Uterus (tissue), 4 donors: ENCODE data around the gene TTC4. TPM values are rescaled to one million over a fixed set of nuclear protein-coding genes. Genes with fewer than 3 reads are reported as not detected.

Source experiments
- DNase-seq, 2 donors: peaks; one replicate each; pipeline ENCODE4 v3.0.0-alpha.2; 2019 to 2020
- H3K27ac ChIP-seq, 2 donors: fragments of 200-600 bp; sonication (generic); 1 replicate in 1 of 2; 2 replicates in 1 of 2; pipeline ENCODE4 v1.5.1; 2016 to 2018
- H3K27me3 ChIP-seq, 2 donors: fragments of 200-600 bp; sonication (generic); one replicate each; pipeline ENCODE4 v1.5.1; 2018 to 2019; ENCODE audit warnings: control low read depth in 1 of 2
- H3K36me3 ChIP-seq, 2 donors: fragments of 200-600 bp; sonication (generic); one replicate each; pipeline ENCODE4 v1.5.1; 2019; ENCODE audit warnings: control low read depth in 1 of 2
- H3K4me1 ChIP-seq, 2 donors: fragments of 200-600 bp; sonication (generic); one replicate each; pipeline ENCODE4 v1.5.1; 2018 to 2019; ENCODE audit warnings: control low read depth in 1 of 2
- H3K4me3 ChIP-seq, 2 donors: fragments of 200-600 bp; sonication (generic); 1 replicate in 1 of 2; 2 replicates in 1 of 2; pipeline ENCODE4 v1.5.1; 2018 to 2019; ENCODE audit warnings: mild to moderate bottlenecking in 1 of 2
- H3K9me3 ChIP-seq, 2 donors: fragments of 200-600 bp; sonication (generic); one replicate each; pipeline ENCODE4 v1.5.1; 2019; ENCODE audit warnings: control low read depth in 1 of 2
- POLR2A ChIP-seq, 2 donors: fragments of 450-650 bp; IDR thresholded peaks; one replicate each; pipeline ENCODE4 v1.6.1; 2016; ENCODE audit warnings: antibody characterized with exemption in 2 of 2, mild to moderate bottlenecking in 1 of 2, moderate library complexity in 1 of 2
- intact Hi-C: fragments of 100-400 bp; cut with DNase I; formaldehyde crosslinking; loops from one replicate; pipeline ENCODE4 v1.15.1; 2023; ENCODE audit warnings: low total_unique reads
- total RNA-seq, 4 donors: library from RNA; depleted of rRNA in 3 of 4; stranded (reverse); fragments of >200 nt in 3 of 4; gene quantifications; one replicate each; pipeline versions ENCODE4 v1.1.0 to v1.2.4, GENCODE V29; 2014 to 2023
- TF ChIP-seq, protein P1 (sequence below), 4 experiments: fragments of 200-600 bp in 2 of 4; fragments of 450-650 bp in 2 of 4; sonication (generic) in 2 of 4; IDR thresholded peaks; one replicate each; pipeline ENCODE4 v1.5.1; 2016 to 2019; ENCODE audit warnings: antibody characterized with exemption in 4 of 4, mild to moderate bottlenecking in 2 of 4, moderate library complexity in 1 of 4
- donor health status: DM: yes; HTN: yes; CAD: no.

TTC4 gene
- total RNA-seq, 4 donors from 2014 or later = 5.9 to 43.4 (median 19.0) TPM

DNA sequence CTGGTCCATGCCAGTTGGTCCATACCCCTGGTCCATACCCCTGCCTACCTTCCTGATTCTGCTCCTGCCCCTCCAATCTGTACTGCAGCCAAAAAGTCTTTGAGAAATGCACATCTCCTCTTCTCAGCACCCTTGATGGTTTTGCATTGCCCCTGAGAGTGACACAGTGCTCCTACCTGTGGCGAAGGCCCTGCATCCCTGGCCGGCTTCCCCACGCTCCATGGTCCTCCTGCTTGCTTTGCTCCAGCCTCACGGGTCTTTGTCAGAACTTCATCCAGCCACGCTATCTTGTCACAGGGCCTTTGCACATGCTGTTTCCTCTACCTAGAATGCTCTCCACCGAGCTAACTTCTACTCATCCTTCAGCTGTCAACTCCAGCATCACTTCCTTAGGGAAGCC is 32.2 kb upstream of the TTC4 start:
- Histone ChIP-seq H3K4me1 (no peaks in the 10 kb centered on the region), H3K9me3 (no peaks in the 10 kb centered on the region), H3K36me3 (no peaks in the 10 kb centered on the region), H3K4me3 (no peak overlapping the region), H3K27ac (no peak overlapping the region), H3K27me3 (no peaks in the 10 kb centered on the region)
- no peak for DNase-seq
- TF ChIP-seq, protein P1, sequence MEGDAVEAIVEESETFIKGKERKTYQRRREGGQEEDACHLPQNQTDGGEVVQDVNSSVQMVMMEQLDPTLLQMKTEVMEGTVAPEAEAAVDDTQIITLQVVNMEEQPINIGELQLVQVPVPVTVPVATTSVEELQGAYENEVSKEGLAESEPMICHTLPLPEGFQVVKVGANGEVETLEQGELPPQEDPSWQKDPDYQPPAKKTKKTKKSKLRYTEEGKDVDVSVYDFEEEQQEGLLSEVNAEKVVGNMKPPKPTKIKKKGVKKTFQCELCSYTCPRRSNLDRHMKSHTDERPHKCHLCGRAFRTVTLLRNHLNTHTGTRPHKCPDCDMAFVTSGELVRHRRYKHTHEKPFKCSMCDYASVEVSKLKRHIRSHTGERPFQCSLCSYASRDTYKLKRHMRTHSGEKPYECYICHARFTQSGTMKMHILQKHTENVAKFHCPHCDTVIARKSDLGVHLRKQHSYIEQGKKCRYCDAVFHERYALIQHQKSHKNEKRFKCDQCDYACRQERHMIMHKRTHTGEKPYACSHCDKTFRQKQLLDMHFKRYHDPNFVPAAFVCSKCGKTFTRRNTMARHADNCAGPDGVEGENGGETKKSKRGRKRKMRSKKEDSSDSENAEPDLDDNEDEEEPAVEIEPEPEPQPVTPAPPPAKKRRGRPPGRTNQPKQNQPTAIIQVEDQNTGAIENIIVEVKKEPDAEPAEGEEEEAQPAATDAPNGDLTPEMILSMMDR (IDR thresholded peaks at IDR 0.05) = no peak
- no peak for TF ChIP-seq POLR2A (IDR thresholded peaks at IDR 0.05)
- intact Hi-C loops = no loop called here

DNA sequence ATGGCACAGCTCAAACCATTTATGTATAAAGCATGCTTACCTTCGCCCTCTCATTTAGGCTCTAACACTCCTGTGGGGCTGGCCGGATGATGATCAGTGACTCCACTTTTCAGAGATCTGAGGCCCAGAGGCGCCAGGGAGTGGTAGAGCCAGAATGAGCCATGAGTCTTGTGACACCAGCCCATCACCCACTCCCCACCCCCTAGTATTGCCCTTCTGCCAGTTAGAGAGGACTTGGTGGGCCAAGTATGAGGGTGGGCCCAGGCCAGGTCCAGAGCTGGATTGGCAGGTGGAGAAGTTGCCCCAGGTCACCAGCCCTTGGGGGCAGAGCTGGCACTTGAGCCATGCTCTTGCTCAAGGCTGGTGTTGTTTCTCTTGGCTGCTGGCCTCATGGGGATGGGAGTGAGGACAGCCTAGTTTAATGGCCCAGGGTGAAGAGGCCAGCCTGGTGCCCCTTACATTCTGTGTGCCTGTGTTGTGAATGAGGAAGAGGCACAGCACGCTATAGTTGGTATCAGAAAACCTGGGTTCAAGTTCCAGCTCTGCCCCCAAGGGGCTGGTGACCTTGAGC is 30.2 kb upstream of the TTC4 start:
- TF ChIP-seq POLR2A (IDR thresholded peaks at IDR 0.05) = no peak
- TF ChIP-seq, protein P1 (IDR thresholded peaks at IDR 0.05) = no peak
- DNase-seq = no peak
- no peak overlapping the region for H3K4me3 ChIP-seq
- intact Hi-C loops = no loop called here
- H3K4me1 ChIP-seq = no peaks in the 10 kb centered on the region
- no peaks in the 10 kb centered on the region for H3K27me3 ChIP-seq
- no peaks in the 10 kb centered on the region for H3K9me3 ChIP-seq
- no peaks in the 10 kb centered on the region for H3K36me3 ChIP-seq
- H3K27ac ChIP-seq = no peak overlapping the region

DNA sequence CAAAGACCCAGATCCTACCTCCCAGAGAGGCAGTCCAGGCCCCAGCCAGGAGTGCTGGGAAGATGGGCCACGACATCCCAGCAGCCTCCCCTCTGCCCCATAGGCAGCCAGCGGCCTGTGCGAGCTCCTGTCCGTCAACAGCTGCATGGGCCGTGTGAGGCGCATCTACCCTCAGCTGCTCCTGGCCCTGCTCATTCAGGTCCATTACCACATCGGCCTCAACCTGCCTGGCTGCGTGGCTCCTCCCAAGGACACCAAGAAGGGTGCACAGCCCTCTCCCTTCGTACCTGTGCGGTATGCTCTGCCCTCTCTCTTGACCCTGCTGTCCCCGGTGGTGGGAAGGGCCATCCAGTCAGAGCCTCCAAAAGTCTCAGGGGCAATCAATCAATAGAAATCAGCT is 29.5 kb upstream of the TTC4 start:
- Histone ChIP-seq H3K27me3 (no peaks in the 10 kb centered on the region), H3K4me3 (no peak overlapping the region), H3K4me1 (no peaks in the 10 kb centered on the region), H3K36me3 (no peaks in the 10 kb centered on the region), H3K9me3 (no peaks in the 10 kb centered on the region), H3K27ac (no peak overlapping the region)
- intact Hi-C loops = no loop called here
- TF ChIP-seq POLR2A (IDR thresholded peaks at IDR 0.05) = no peak
- TF ChIP-seq, protein P1 (IDR thresholded peaks at IDR 0.05) = no peak
- DNase-seq = no peak

DNA sequence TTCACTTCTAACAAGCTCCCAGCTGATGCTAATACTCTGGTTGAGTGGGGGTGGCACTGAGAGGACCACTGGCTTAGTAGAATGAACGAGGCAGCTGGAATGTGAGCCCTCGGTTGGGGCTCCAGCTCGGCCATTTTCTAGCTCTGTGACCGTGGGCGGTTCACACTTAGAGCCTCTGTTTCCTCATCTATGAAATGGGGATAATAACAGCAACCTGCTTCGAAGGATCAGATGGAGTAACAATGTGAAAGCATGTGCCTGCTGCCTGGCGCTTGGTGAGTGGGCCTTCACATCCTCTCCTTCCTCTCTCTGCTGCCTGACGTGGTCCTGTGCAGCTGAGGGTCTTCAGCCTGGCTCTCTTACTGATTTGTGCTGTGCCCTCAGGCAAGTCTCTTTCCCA is 20.9 kb upstream of the TTC4 start:
- no peaks in the 10 kb centered on the region for H3K9me3 ChIP-seq
- intact Hi-C loops = no loop called here
- no peak overlapping the region for H3K27ac ChIP-seq
- no peak overlapping the region for H3K4me3 ChIP-seq
- TF ChIP-seq, protein P1 (IDR thresholded peaks at IDR 0.05) = no peak
- TF ChIP-seq POLR2A (IDR thresholded peaks at IDR 0.05) = no peak
- H3K4me1 ChIP-seq = no peaks in the 10 kb centered on the region
- DNase-seq = no peak
- H3K36me3 ChIP-seq = no peaks in the 10 kb centered on the region
- H3K27me3 ChIP-seq = no peaks in the 10 kb centered on the region

DNA sequence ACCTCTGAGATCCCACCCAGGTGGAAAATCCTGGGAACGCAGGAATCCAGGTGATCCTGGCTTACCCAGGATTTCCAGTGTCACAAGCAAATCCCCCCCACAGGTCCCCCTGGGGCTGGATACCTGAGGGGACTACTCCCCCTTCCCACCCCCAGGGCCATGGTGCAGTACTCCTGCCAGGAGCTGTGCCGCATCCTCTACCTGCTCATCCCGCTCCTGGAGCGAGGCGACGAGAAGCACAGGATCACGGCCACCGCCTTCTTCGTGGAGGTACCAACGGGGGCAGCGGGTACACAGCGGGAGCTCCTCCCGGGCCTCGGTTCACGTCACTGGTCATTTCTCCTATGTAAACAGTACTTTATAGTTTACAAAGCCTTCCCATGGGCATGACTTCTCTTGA is 20.4 kb upstream of the TTC4 start:
- no peak for TF ChIP-seq POLR2A (IDR thresholded peaks at IDR 0.05)
- TF ChIP-seq, protein P1 (IDR thresholded peaks at IDR 0.05) = no peak
- no peak for DNase-seq
- Histone ChIP-seq H3K36me3 (no peaks in the 10 kb centered on the region), H3K4me3 (no peak overlapping the region), H3K27ac (no peak overlapping the region), H3K9me3 (no peaks in the 10 kb centered on the region), H3K4me1 (no peaks in the 10 kb centered on the region), H3K27me3 (no peaks in the 10 kb centered on the region)
- intact Hi-C loops = no loop called here
